Vagina (tissue), 2 donors: ENCODE results near the gene RHOG.

Source experiments
- POLR2A ChIP-seq, 2 donors: fragments of 450-650 bp; IDR thresholded peaks; one replicate each; pipeline ENCODE4 v1.6.1; 2017; ENCODE audit warnings: antibody characterized with exemption in 2 of 2, mild to moderate bottlenecking in 2 of 2, moderate library complexity in 2 of 2
- TF ChIP-seq, protein P1 (sequence below), 3 experiments: fragments of 450-650 bp in 2 of 3; fragments of 200-600 bp in 1 of 3; sonication (generic) in 1 of 3; IDR thresholded peaks; one replicate each; pipeline ENCODE4 v1.5.1; 2017 to 2019; ENCODE audit warnings: antibody characterized with exemption in 3 of 3, mild to moderate bottlenecking in 2 of 3, moderate library complexity in 2 of 3

DNA sequence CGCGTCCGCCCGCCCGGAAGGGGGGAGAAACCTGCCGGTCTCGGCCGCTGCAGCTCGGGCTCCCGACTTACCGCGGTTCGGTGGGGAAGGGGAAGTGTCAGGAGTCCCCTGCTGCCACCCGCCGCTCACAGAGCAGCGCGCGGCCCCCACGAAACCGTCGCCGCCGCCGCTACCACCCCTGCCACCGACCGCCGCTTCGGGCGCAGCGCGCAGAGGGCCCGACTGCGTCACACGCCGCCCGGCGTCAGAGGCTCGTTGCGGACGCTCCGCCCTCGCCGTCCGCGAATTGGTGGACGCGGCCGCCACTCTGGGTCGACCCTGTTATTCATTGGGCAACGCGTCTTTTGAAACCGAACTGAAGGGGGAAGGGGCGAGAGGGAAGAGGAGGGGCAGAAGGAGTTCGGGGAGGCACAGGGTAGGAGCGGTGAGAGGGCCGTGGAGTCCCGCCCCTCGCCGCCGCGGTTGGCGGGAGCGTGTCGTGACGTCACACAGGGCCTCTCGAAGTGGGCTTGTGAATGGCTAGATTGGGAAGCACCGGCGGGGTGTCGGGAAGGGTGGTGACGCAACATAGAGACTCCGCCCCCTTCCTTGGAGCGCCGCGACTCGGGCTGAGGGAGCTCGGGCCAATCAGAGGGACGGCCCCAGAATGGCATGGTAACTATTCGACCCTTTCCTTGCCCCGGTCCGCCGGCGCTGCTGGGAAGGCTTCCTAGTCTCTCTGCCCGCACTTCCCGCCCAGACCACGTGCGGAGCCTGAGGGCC lies 43.2 kb downstream of the RHOG start, which contains the start of gene NUP98:
- TF ChIP-seq, protein P1, sequence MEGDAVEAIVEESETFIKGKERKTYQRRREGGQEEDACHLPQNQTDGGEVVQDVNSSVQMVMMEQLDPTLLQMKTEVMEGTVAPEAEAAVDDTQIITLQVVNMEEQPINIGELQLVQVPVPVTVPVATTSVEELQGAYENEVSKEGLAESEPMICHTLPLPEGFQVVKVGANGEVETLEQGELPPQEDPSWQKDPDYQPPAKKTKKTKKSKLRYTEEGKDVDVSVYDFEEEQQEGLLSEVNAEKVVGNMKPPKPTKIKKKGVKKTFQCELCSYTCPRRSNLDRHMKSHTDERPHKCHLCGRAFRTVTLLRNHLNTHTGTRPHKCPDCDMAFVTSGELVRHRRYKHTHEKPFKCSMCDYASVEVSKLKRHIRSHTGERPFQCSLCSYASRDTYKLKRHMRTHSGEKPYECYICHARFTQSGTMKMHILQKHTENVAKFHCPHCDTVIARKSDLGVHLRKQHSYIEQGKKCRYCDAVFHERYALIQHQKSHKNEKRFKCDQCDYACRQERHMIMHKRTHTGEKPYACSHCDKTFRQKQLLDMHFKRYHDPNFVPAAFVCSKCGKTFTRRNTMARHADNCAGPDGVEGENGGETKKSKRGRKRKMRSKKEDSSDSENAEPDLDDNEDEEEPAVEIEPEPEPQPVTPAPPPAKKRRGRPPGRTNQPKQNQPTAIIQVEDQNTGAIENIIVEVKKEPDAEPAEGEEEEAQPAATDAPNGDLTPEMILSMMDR (IDR thresholded peaks at IDR 0.05) = no peak
- TF ChIP-seq POLR2A (IDR thresholded peaks at IDR 0.05) = peak; percentile 99
